ENCODE results near the gene AVPI1.

GRCh38 chr10:97729014-97729413 is 42.0 kb upstream of the AVPI1 start:
- TF ChIP-seq CTCF (conservative IDR thresholded peaks at IDR 0.05; ENCODE audit: low read depth, low read length) (no peak), EZH2 (IDR thresholded peaks at IDR 0.05; ENCODE audit: borderline replicate concordance, low read depth, low read length, poor library complexity, severe bottlenecking) (no peak)
